Measurements from ENCODE around the gene GSG1L. TPM values are rescaled to one million over a fixed set of nuclear protein-coding genes. Genes with fewer than 3 reads are reported as not detected.

GSG1L gene
- total and polyA plus RNA-seq, 2 of the 13 experiments (the other 11 are each of a cell fraction or from before 2014, with no cell fraction given) = not detected

DNA sequence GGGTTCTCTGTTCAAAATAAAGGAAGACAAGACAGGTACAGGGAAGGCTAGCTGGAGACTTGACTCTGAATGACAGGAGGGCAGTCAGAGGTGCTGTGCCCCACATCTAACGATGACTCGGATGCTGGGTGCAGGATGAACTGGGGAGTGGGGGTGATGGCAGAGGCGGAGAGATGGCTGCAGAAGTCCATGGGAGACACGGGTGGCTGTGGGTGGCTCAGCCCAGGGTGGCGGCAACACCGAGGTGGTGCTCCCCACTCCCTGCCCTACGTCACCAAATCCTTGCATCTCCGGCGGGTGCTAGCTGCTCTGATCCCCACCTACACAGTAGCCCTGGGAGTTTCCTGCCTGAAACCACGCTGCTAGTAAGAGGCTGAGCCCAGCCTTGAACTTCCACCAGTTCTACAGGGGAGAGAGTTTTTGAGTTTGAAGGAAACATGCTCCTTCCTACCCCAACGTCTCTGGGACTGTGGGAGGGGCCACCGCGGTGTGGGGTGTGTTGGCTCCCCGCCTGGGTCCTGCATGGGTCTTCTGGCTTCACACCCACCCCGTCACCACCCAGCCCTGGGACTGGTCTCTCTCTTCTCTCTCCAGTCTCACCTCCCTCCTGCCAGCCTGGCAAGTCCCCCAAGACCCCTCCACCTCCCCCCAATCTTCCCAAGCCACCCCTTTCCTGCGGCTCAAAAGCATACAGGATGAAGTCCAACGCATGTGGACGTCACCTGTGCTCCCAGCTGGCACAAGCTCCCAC lies 4.5 kb downstream of the GSG1L start:
- no peak overlapping the region for H3K4me2 ChIP-seq (ENCODE audit: low read depth, low read length)
- H2AFZ ChIP-seq (ENCODE audit: low read length) = no peak overlapping the region
- H3K79me2 ChIP-seq (ENCODE audit: insufficient read depth, low read length) = no peaks in the 10 kb centered on the region
- DNase-seq (ENCODE audit: low spot score) (no peak), FAIRE-seq (no peak), ATAC-seq (no peak)
- ChIA-PET POLR2A (no interaction called here), CTCF (ENCODE audit: low intra/inter-chr PET ratio, low total read pairs) (no interaction called here)
- no peak overlapping the region for H3K9ac ChIP-seq (ENCODE audit: insufficient read depth, low read depth, low read length)
- peaks cover 19 to 80% of the 10 kb centered on the region in 2 experiments for H3K27me3 ChIP-seq (ENCODE audit: control insufficient read depth in 1 of 2, insufficient read depth in 2 of 2, low read length in 2 of 2)
- H3K4me1 ChIP-seq (ENCODE audit: insufficient read depth, low read length) = no peaks in the 10 kb centered on the region
- intact Hi-C loops (cut with micrococcal nuclease; ENCODE audit: unreplicated experiment) (no loop called here), in situ Hi-C loops (cut with HindIII; ENCODE audit: extremely low pct_ligation_motif_present, low pct_unique_long_range_greater_than_20kb) (no loop called here)
- peaks cover 3% of the 10 kb centered on the region; the same call in 1 of the 2 replicates for H4K20me1 ChIP-seq (ENCODE audit: insufficient read depth, low read length)
- no peak overlapping the region for H3K27ac ChIP-seq (ENCODE audit: extremely low read length, insufficient read depth, low read length)
- H3K36me3 ChIP-seq (replicated peaks in 1 of 2; ENCODE audit: control insufficient read depth in 1 of 2, insufficient read depth in 2 of 2, low read length in 2 of 2) = no peaks in the 10 kb centered on the region
- no peak overlapping the region for H3K4me3 ChIP-seq (replicated peaks in 1 of 3; ENCODE audit: insufficient read depth in 1 of 3, low read depth in 2 of 3, low read length in 3 of 3)
- H3K9me3 ChIP-seq (ENCODE audit: low read length) = no peaks in the 10 kb centered on the region
- no peak for TF ChIP-seq SATB2 (CRISPR knock-in tag; IDR thresholded peaks at IDR 0.05)
- TF ChIP-seq U2AF2 (IDR thresholded peaks at IDR 0.05; ENCODE audit: low read depth, low read length) = no peak
- no peak for TF ChIP-seq SMC3 (IDR thresholded peaks at IDR 0.05; ENCODE audit: low read length)
- TF ChIP-seq ZNF746 (CRISPR knock-in tag; IDR thresholded peaks at IDR 0.05) = no peak
- no peak for TF ChIP-seq MBNL3 (CRISPR knock-in tag; conservative IDR thresholded peaks at IDR 0.05)
- TF ChIP-seq SCMH1 (CRISPR knock-in tag; IDR thresholded peaks at IDR 0.05; ENCODE audit: borderline replicate concordance) = no peak
- TF ChIP-seq ZNF205 (CRISPR knock-in tag; IDR thresholded peaks at IDR 0.05) = no peak
- no peak for TF ChIP-seq TARDBP (CRISPR knock-in tag; IDR thresholded peaks at IDR 0.05)
- no peak for TF ChIP-seq KLF15 (CRISPR knock-in tag; IDR thresholded peaks at IDR 0.05; ENCODE audit: borderline replicate concordance)
- TF ChIP-seq FOXM1 (CRISPR knock-in tag; IDR thresholded peaks at IDR 0.05) = no peak
- TF ChIP-seq, protein P1, sequence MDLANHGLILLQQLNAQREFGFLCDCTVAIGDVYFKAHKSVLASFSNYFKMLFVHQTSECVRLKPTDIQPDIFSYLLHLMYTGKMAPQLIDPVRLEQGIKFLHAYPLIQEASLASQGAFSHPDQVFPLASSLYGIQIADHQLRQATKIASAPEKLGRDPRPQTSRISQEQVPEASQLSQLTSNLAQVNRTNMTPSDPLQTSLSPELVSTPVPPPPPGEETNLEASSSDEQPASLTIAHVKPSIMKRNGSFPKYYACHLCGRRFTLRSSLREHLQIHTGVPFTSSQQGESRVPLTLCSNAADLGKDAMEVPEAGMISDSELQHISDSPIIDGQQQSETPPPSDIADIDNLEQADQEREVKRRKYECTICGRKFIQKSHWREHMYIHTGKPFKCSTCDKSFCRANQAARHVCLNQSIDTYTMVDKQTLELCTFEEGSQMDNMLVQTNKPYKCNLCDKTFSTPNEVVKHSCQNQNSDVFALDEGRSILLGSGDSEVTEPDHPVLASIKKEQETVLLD (CRISPR knock-in tag; IDR thresholded peaks at IDR 0.05; ENCODE audit: low read depth) = no peak
- no peak for TF ChIP-seq ISX (CRISPR knock-in tag; conservative IDR thresholded peaks at IDR 0.05)
- no peak for TF ChIP-seq ZNF629 (CRISPR knock-in tag; conservative IDR thresholded peaks at IDR 0.05)
- no peak for TF ChIP-seq MED1 (CRISPR knock-in tag; IDR thresholded peaks at IDR 0.05)
- TF ChIP-seq ZIK1 (CRISPR knock-in tag; IDR thresholded peaks at IDR 0.05; ENCODE audit: borderline replicate concordance, low read depth) = no peak
- no TSS peak for BruUV-seq (replicated peaks)
- WGBS (ENCODE audit: low lambda C conversion rate) = 4% methylated on average over 15 of the region's 18 CpGs

Data from HepG2 (cell line).